NCI-H1694 treated with DMSO at 0.1 percent for 48 hours (cell line): ENCODE measurements around the gene ID3.
A peak's percentile ranks its signal among the peaks of the same experiment; 100 is the strongest.
"Not testable (repeated sequence)": the region's sequence is repeated elsewhere in the genome, so short reads cannot be mapped to it uniquely, and the experiment has no call there.

Source experiments
- DNase-seq: peaks from one replicate; lab custom pipeline; 2025; lab: John Stamatoyannopoulos, UW

Gene ID3

GRCh38 chr1:23588749-23589548, 29.6 kb upstream of the ID3 start:
- no peak for DNase-seq

GRCh38 chr1:23585321-23586022, 26.2 kb upstream of the ID3 start:
- no peak for DNase-seq

- DNase-seq, result not testable (repeated sequence)
These were observed 24.4 kb upstream of the ID3 start for GRCh38 chr1:23583727-23584126.

- DNase-seq, result no peak
These were observed 23.5 kb upstream of the ID3 start for GRCh38 chr1:23582820-23583219.

- no peak for DNase-seq
These were observed 21.9 kb upstream of the ID3 start for GRCh38 chr1:23581219-23581618.

- DNase-seq, result no peak
These were observed 19.7 kb upstream of the ID3 start for GRCh38 chr1:23578997-23579363.

- DNase-seq, result no peak
These were observed 19.2 kb upstream of the ID3 start for GRCh38 chr1:23578311-23578996.

GRCh38 chr1:23577056-23578004, 18.0 kb upstream of the ID3 start:
- no peak for DNase-seq

- peak; percentile 11 for DNase-seq
These were observed 17.2 kb upstream of the ID3 start for GRCh38 chr1:23576338-23577055.

- no peak for DNase-seq
These were observed 16.0 kb upstream of the ID3 start for GRCh38 chr1:23575226-23575810.

- no peak for DNase-seq
These were observed 15.0 kb upstream of the ID3 start for GRCh38 chr1:23574265-23574754.

GRCh38 chr1:23573574-23574182, 14.4 kb upstream of the ID3 start:
- no peak for DNase-seq

- DNase-seq, result no peak
These were observed 12.2 kb upstream of the ID3 start for GRCh38 chr1:23571465-23571864.

GRCh38 chr1:23570001-23570691, 10.8 kb upstream of the ID3 start:
- no peak for DNase-seq

- DNase-seq, result no peak
These were observed 9.5 kb upstream of the ID3 start for GRCh38 chr1:23568608-23569383.

- DNase-seq, result no peak
These were observed 8.8 kb upstream of the ID3 start for GRCh38 chr1:23567996-23568607.

- no peak for DNase-seq
These were observed 8.3 kb upstream of the ID3 start for GRCh38 chr1:23567629-23567995.

- DNase-seq, result no peak
These were observed 7.0 kb upstream of the ID3 start for GRCh38 chr1:23566304-23566703.
